PC-9 (cell line): ENCODE measurements around the gene ZNF764.

Source experiments
- EZH2 ChIP-seq: fragments of 200-600 bp; sonication (generic); IDR thresholded peaks from 2 replicates; pipeline ENCODE4 v1.8.0; 2017; ENCODE audit warnings: antibody characterized with exemption, low read depth
- TF ChIP-seq, protein P1 (sequence below): fragments of 200-600 bp; sonication (generic); conservative IDR thresholded peaks from 2 replicates; pipeline ENCODE4 v1.6.1; 2017; ENCODE audit warnings: mixed run types, antibody characterized with exemption, mild to moderate bottlenecking, moderate library complexity

DNA sequence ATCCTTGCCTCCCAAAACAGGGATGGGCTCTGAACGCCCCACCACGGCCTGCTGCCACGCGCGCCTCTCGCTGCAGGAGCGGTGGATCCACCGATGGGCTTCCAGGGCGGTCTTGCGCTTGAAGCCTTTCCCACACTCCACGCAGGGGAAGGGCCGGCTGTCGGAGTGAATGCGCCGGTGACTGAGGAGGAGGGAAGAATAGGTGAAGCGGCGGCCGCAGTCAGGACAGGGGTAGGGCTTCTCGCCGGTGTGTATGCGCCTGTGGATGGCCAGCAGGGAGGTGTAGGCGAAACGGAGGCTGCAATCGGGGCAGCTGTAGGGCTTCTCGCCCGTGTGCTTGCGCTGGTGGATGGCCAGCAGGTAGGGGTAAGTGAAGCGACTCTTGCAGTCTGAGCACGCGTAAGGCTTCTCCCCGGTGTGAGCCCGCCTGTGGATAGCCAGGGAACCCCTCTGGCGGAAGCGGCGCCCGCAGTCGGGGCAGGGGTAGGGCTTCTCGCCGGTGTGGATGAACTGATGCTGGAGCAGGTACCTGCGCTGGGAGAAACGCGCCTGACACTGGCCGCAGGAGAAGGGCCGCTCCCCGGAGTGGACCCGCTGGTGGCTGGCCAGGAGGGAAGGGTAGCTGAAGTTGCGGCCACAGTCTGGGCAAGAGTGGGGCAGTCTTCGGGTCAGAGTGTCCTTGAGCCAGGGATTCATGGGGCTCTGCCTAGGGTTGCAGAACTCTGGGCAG, 24.6 kb upstream of the ZNF764 start:
- TF ChIP-seq, protein P1, sequence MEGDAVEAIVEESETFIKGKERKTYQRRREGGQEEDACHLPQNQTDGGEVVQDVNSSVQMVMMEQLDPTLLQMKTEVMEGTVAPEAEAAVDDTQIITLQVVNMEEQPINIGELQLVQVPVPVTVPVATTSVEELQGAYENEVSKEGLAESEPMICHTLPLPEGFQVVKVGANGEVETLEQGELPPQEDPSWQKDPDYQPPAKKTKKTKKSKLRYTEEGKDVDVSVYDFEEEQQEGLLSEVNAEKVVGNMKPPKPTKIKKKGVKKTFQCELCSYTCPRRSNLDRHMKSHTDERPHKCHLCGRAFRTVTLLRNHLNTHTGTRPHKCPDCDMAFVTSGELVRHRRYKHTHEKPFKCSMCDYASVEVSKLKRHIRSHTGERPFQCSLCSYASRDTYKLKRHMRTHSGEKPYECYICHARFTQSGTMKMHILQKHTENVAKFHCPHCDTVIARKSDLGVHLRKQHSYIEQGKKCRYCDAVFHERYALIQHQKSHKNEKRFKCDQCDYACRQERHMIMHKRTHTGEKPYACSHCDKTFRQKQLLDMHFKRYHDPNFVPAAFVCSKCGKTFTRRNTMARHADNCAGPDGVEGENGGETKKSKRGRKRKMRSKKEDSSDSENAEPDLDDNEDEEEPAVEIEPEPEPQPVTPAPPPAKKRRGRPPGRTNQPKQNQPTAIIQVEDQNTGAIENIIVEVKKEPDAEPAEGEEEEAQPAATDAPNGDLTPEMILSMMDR = no peak
- no peak for TF ChIP-seq EZH2
